ENCODE results near the gene SIGLEC11. TPM values are rescaled to one million over a fixed set of nuclear protein-coding genes. Genes with fewer than 3 reads are reported as not detected.
A peak's percentile ranks its signal among the peaks of the same experiment; 100 is the strongest.
"Not testable (repeated sequence)": the region's sequence is repeated elsewhere in the genome, so short reads cannot be mapped to it uniquely, and the experiment has no call there.

Gene SIGLEC11
- total RNA-seq, 3 donors from 2014 or later (not counting 1 experiment from before 2014, with no cell fraction given) = 0.40 to 0.75 TPM; not detected in 1

DNA sequence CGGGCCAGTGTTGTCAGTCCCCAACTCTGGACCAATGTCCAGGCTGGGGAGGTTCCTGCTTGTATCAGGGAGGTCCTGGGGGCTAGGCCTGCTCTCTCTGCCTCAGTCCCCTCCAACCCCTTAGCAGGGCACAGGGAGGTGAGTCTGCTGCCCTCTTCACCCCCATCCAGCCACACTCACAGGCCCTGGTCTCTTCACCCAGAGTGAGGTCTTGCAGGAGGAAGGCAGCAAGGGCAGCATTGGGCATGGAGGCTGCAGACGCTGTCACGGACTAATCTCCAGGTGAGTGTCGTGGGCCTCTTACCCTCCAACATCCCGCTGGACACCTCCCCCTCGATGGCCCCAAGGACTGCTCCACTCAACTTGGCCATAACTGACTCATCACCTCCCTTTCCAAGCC is 11.9 kb upstream of the SIGLEC11 start:
- Mint-ChIP-seq H3K27ac (no peak overlapping the region), H3K4me1 (no peaks in the 10 kb centered on the region), H3K9me3 (no peaks in the 10 kb centered on the region), H3K27me3 (ENCODE audit: low read depth in 2 of 2) (peaks cover 0 to 5% of the 10 kb centered on the region in 2 donors), H3K36me3 (no peaks in the 10 kb centered on the region), H3K4me3 (no peak overlapping the region)
- ATAC-seq (no peak), DNase-seq (no peak)
- intact Hi-C loops (cut with micrococcal nuclease) = no loop called here
- Histone ChIP-seq H3K9me3 (ENCODE audit: control insufficient read depth, insufficient read depth, low read length) (no peaks in the 10 kb centered on the region), H3K4me1 (ENCODE audit: control insufficient read depth, insufficient read depth, low read length) (peaks cover 7% of the 10 kb centered on the region), H3K36me3 (ENCODE audit: control insufficient read depth, insufficient read depth, low read length) (peaks cover 23% of the 10 kb centered on the region), H3K4me3 (ENCODE audit: low read length) (no peak overlapping the region), H3K27ac (ENCODE audit: low read length) (no peak overlapping the region), H3K27me3 (ENCODE audit: control insufficient read depth, insufficient read depth, low read length) (peaks cover 7% of the 10 kb centered on the region)
- 90% methylated on average over 6 of the region's 6 CpGs for WGBS (ENCODE audit: insufficient coverage)
- TF ChIP-seq, protein P1, sequence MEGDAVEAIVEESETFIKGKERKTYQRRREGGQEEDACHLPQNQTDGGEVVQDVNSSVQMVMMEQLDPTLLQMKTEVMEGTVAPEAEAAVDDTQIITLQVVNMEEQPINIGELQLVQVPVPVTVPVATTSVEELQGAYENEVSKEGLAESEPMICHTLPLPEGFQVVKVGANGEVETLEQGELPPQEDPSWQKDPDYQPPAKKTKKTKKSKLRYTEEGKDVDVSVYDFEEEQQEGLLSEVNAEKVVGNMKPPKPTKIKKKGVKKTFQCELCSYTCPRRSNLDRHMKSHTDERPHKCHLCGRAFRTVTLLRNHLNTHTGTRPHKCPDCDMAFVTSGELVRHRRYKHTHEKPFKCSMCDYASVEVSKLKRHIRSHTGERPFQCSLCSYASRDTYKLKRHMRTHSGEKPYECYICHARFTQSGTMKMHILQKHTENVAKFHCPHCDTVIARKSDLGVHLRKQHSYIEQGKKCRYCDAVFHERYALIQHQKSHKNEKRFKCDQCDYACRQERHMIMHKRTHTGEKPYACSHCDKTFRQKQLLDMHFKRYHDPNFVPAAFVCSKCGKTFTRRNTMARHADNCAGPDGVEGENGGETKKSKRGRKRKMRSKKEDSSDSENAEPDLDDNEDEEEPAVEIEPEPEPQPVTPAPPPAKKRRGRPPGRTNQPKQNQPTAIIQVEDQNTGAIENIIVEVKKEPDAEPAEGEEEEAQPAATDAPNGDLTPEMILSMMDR (IDR thresholded peaks at IDR 0.05) = no peak

DNA sequence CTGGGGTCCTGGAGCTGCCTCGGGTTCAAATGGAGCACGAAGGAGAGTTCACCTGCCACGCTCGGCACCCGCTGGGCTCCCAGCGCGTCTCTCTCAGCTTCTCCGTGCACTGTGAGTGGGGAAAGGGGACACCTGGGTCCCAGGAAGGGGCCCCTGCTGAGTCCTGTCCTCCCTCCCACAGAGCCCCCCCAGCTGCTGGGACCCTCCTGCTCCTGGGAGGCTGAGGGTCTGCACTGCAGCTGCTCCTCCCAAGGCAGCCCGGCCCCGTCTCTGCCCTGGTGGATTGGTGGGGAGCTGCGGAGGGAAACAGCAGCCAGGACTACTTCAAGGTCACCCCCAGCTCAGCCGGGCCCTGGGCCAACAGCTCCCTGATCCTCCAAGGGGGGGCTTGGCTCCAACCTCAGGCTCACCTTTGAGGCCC is 11.0 kb upstream of the SIGLEC11 start:
- H3K4me3 Mint-ChIP-seq = no peak overlapping the region
- ATAC-seq (no peak), DNase-seq (no peak)
- peaks cover 7% of the 10 kb centered on the region for H3K4me1 ChIP-seq (ENCODE audit: control insufficient read depth, insufficient read depth, low read length)
- no peaks in the 10 kb centered on the region for H3K9me3 ChIP-seq (ENCODE audit: control insufficient read depth, insufficient read depth, low read length)
- no peaks in the 10 kb centered on the region for H3K9me3 Mint-ChIP-seq
- TF ChIP-seq, protein P1 (IDR thresholded peaks at IDR 0.05) = no peak
- H3K4me3 ChIP-seq (ENCODE audit: low read length) = no peak overlapping the region
- H3K4me1 Mint-ChIP-seq = no peaks in the 10 kb centered on the region
- H3K27ac Mint-ChIP-seq = no peak overlapping the region
- H3K36me3 Mint-ChIP-seq = no peaks in the 10 kb centered on the region
- no peak overlapping the region for H3K27ac ChIP-seq (ENCODE audit: low read length)
- peaks cover 7% of the 10 kb centered on the region for H3K27me3 ChIP-seq (ENCODE audit: control insufficient read depth, insufficient read depth, low read length)
- 88% methylated on average over 6 of the region's 12 CpGs for WGBS (ENCODE audit: insufficient coverage)
- H3K36me3 ChIP-seq (ENCODE audit: control insufficient read depth, insufficient read depth, low read length) = peaks cover 18% of the 10 kb centered on the region
- intact Hi-C loops (cut with micrococcal nuclease) = no loop called here
- peaks cover 0 to 5% of the 10 kb centered on the region in 2 donors for H3K27me3 Mint-ChIP-seq (ENCODE audit: low read depth in 2 of 2)

DNA sequence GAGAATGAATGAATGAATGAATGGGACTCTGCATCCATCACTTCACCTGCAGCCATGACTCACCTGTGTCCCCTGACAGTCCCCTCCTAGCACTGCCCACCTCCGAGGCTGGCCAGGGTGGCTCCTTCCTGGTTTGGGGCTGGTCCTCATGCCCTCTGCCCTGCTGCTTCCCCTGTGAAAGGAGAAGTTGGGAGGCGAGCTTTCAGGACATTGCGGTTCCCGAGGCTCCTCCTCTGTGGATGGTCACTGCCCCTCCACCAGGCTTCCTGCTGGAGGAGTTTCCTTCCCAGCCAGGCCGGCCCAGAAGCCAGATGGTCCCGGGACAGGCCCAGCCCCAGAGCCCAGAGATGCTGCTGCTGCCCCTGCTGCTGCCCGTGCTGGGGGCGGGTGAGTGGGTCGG is 8.4 kb upstream of the SIGLEC11 start:
- intact Hi-C loops (cut with micrococcal nuclease); H3K36me3 Mint-ChIP-seq; DNase-seq; H3K4me3 ChIP-seq (ENCODE audit: low read length); H3K36me3 ChIP-seq (ENCODE audit: control insufficient read depth, insufficient read depth, low read length); H3K27me3 ChIP-seq (ENCODE audit: control insufficient read depth, insufficient read depth, low read length); H3K27ac ChIP-seq (ENCODE audit: low read length); H3K27me3 Mint-ChIP-seq (ENCODE audit: low read depth in 2 of 2); H3K27ac Mint-ChIP-seq; H3K9me3 ChIP-seq (ENCODE audit: control insufficient read depth, insufficient read depth, low read length); H3K4me3 Mint-ChIP-seq; H3K4me1 Mint-ChIP-seq; H3K9me3 Mint-ChIP-seq: not testable (repeated sequence)
- no CpG with 5 or more reads among the region's 9 CpGs for WGBS (ENCODE audit: insufficient coverage)
- peaks cover 29% of the 10 kb centered on the region for H3K4me1 ChIP-seq (ENCODE audit: control insufficient read depth, insufficient read depth, low read length)
- ATAC-seq = peak in 2 of 3 donors; percentile 14 to 18

DNA sequence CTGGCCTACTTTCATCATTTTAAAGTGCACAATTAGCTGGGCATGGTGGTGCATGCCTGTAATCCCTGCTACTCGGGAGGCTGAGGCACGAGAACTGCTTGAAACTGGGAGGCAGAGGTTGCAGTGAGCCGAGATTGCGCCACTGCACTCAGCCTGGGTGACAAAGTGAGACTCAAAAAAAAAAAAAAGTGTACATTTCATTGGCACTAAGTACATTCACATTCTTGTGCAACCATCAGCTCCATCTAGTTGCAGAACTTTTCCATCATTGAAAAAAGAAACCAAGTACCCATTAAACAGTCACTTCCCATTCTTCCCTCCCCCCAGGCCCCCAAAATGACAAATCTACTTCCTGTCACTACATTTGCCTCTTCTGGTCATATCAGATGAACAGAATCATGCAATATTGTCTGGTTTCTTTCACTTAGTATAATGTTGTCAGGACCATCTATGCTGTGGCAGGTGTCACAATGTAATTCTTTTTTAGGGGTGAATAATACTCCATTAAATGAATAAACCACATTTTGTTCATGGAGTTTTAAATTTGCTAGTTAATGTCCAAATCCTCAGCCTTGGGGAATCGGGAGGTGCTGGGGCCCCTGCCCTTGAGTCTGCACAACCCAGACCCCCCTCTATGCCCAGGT is 7.4 kb upstream of the SIGLEC11 start:
- Histone ChIP-seq H3K4me1 (ENCODE audit: control insufficient read depth, insufficient read depth, low read length) (peaks cover 29% of the 10 kb centered on the region), H3K9me3 (ENCODE audit: control insufficient read depth, insufficient read depth, low read length) (peaks cover 5% of the 10 kb centered on the region), H3K36me3 (ENCODE audit: control insufficient read depth, insufficient read depth, low read length) (no peaks in the 10 kb centered on the region), H3K27ac (ENCODE audit: low read length) (no peak overlapping the region), H3K4me3 (ENCODE audit: low read length) (no peak overlapping the region), H3K27me3 (ENCODE audit: control insufficient read depth, insufficient read depth, low read length) (peaks cover 7% of the 10 kb centered on the region)
- Mint-ChIP-seq H3K9me3 (no peaks in the 10 kb centered on the region), H3K36me3 (no peaks in the 10 kb centered on the region), H3K4me3 (no peak overlapping the region), H3K4me1 (peaks cover 6 to 7% of the 10 kb centered on the region in 2 donors), H3K27ac (no peak overlapping the region), H3K27me3 (ENCODE audit: low read depth in 2 of 2) (peaks cover 0 to 5% of the 10 kb centered on the region in 2 donors)
- WGBS (ENCODE audit: insufficient coverage) = 83% methylated on average over 4 of the region's 5 CpGs
- intact Hi-C loops (cut with micrococcal nuclease) = no loop called here
- ATAC-seq = no peak
- TF ChIP-seq, protein P1 (IDR thresholded peaks at IDR 0.05) = no peak
- no peak for DNase-seq

DNA sequence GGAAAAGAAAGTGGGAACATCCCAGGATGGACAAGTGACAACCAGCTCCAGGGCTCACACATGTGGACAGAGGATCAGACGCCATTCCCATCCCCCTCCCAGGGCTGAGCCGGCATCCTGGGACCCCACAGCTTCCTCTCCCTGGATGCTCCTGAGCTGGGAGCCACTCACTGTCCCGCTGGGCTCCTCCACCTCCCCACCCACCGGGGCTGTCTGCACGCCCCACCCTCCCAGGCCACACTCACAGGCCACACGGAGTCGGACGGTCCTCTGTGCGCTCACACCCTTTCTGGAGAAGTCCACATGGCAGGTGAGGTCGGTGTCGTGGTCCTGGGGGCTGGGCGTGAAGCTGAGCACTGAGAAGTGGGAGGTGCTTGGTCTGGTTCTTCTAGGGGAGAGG is 1.1 kb downstream of the SIGLEC11 start:
- H3K9me3 ChIP-seq (ENCODE audit: control insufficient read depth, insufficient read depth, low read length); H3K36me3 ChIP-seq (ENCODE audit: control insufficient read depth, insufficient read depth, low read length); H3K36me3 Mint-ChIP-seq; H3K4me3 ChIP-seq (ENCODE audit: low read length); intact Hi-C loops (cut with micrococcal nuclease); H3K4me3 Mint-ChIP-seq; H3K27ac Mint-ChIP-seq; DNase-seq; H3K4me1 ChIP-seq (ENCODE audit: control insufficient read depth, insufficient read depth, low read length); H3K27ac ChIP-seq (ENCODE audit: low read length); H3K27me3 Mint-ChIP-seq (ENCODE audit: low read depth in 2 of 2); H3K27me3 ChIP-seq (ENCODE audit: control insufficient read depth, insufficient read depth, low read length); H3K4me1 Mint-ChIP-seq; ATAC-seq; H3K9me3 Mint-ChIP-seq: not testable (repeated sequence)
- no CpG with 5 or more reads among the region's 12 CpGs for WGBS (ENCODE audit: insufficient coverage)

DNA sequence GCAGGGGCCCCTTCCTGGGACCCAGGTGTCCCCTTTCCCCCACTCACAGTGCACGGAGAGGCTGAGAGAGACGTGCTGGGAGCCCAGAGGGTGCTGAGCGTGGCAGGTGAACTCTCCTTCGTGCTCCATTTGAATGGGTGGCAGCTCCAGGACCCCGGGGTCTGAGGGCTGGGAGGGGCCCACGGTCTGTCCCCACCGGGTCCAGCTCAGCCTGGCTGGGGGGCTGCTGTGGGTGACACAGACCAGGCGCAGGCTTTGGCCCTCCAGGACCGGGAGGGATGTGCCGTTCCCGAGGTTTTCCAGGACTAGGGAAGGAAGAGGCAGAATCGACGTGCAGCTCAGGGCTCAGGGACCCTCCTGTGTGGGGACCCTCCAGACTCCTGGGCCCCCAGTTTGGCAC is 2.4 kb downstream of the SIGLEC11 start:
- DNase-seq; intact Hi-C loops (cut with micrococcal nuclease); ATAC-seq; H3K4me1 ChIP-seq (ENCODE audit: control insufficient read depth, insufficient read depth, low read length); H3K9me3 Mint-ChIP-seq; H3K4me3 ChIP-seq (ENCODE audit: low read length); H3K36me3 ChIP-seq (ENCODE audit: control insufficient read depth, insufficient read depth, low read length); H3K36me3 Mint-ChIP-seq; H3K9me3 ChIP-seq (ENCODE audit: control insufficient read depth, insufficient read depth, low read length); H3K4me3 Mint-ChIP-seq; H3K27me3 ChIP-seq (ENCODE audit: control insufficient read depth, insufficient read depth, low read length); H3K4me1 Mint-ChIP-seq; H3K27ac Mint-ChIP-seq; H3K27ac ChIP-seq (ENCODE audit: low read length): not testable (repeated sequence)
- WGBS (ENCODE audit: insufficient coverage) = 83% methylated on average over 13 of the region's 13 CpGs
- H3K27me3 Mint-ChIP-seq (ENCODE audit: low read depth in 2 of 2) = peaks cover 10 to 15% of the 10 kb centered on the region in 2 donors
